SU-DHL-6 (cell line): ENCODE measurements around the gene SOX15.

ENCODE experiments used
- CTCF ChIP-seq: fragments of 200-600 bp; sonication (generic); IDR thresholded peaks from one replicate; pipeline ENCODE4 v1.5.1; 2017; ENCODE audit warnings: antibody characterized with exemption, mild to moderate bottlenecking, low read length, moderate library complexity; ENCODE audit not compliant: insufficient read depth, poor library complexity, severe bottlenecking
- EZH2phosphoT487 ChIP-seq: fragments of 200-600 bp; sonication (generic), shearing (Covaris generic); conservative IDR thresholded peaks from 2 replicates; pipeline ENCODE4 v1.6.1; 2018; ENCODE audit warnings: mild to moderate bottlenecking, antibody characterized with exemption, low read length, moderate library complexity, mixed read lengths

- TF ChIP-seq CTCF (no peak), EZH2phosphoT487 (no peak)
These were observed 30.3 kb downstream of the SOX15 start for GRCh38 chr17:7559320-7560171.
